Stimulated activated naive CD4-positive, alpha-beta T cell treated with Interleukin-2 at 50 U/mL for 16 hours (primary cell): ENCODE results near the gene HPSE2.

ENCODE experiments used
- DNase-seq: peaks from one replicate; lab custom pipeline; 2025; lab: John Stamatoyannopoulos, UW

HPSE2 gene

DNA sequence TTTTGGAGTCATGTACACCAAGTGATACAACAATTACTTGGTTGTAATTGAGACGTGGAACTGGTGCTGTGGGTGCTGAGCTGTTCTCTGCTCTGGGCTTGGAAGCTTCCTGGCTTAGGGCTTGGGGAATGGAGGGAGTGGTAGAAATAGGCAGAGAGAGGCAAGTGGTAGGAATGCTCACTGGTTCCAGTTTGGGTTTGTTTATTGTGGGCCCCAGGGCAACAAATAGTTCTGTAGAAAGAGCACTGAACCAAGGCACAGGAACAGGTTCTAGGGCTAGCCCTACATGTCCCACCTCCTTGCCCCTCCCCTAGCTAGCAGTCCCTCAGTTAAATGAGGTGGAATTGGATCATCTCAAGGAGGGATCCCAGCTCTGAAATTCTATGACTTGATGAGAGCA is 622.2 kb downstream of the HPSE2 start:
- no peak for DNase-seq

DNA sequence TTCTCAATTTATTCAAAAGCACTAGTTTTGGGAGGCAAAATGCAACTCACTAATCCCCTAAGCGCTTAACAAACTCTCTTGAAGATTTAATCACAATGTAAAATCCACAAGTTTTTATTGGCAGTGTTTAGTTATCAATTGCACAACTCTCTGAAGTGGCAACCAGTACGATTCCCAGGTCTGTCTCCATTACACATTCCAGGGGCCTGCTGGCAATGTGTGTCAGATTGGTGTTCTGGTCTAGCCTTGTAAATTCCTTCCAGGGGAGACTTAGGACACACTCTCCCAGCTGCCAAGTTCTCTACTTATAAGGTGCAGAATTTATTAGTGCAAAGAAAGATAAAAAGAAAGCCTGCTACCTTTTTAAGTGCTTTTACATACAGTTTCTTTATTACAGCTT is 624.2 kb downstream of the HPSE2 start:
- no peak for DNase-seq

DNA sequence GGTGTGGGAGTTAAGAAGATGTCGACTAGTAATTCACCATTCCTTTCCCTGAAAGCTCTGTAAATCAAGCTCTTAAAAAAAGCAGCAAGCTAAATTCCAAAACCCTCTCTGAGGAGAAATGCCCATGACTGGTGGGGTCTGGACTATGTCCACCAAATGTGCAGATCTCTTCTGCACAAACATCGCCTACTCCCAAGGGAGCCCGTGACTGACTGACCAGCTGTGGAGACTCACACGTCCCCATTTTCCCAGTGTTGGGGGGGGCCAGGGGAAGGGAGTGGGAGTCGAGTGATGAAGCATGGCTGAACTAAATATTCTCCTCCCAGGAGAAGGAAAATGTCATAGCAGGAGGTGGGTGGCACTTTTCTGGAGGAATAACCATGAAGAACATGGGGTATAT is 624.8 kb downstream of the HPSE2 start:
- DNase-seq = no peak

DNA sequence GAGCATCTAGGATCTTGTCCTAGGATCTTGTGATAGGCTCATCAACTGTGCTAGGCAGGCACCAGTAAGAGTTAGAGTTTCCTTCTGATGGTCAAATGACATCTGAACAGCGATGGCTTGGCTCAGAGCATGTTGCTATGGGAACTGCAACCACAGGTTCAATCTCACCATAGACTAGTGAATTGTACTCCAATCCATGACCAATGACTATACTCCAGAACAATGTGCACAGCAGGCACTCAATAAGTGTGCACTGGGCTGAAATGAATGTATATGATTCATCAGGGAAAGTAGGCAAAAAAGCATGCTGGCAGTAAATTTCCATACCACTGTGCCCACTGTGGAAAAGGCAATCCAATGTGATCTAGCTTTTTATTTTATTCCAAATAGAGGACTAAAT is 625.4 kb downstream of the HPSE2 start:
- no peak for DNase-seq

DNA sequence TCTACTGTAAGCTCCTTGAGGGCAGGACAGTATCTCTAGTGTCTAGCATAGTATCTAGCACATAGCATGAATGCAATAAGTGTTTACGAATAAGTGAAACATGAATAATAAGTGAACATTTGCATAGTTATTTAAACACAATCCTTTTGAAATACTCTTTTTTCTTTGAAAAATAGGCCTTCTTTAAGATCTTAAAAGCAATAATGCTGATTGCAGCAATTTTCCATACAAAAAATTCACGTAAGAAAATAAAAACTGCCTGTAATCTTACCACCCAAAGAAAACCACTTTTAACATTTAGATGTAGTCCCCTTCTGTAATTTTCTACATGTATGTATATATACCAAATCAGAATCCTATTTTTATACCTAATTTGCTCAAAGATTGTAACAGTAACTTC is 626.4 kb downstream of the HPSE2 start:
- DNase-seq = no peak

DNA sequence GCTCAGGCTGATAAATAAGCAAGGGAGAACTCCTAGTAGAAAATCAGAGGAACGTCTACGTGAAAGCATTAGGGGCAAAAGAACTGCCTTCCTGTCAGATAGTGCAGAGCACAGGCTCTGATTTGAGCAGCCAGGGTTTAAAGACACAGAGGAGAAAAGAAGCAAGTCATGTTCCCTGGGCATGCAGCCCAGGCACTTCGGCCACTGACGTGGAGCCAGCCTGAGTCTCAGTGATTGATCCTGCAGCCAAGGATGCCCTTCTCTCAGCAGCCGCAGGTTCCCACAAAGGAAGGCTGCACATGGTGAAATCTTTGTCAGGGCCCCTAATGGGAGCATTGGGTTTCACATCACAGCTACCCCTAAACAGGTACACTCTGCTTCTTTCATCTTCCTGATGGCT is 627.2 kb downstream of the HPSE2 start:
- no peak for DNase-seq

DNA sequence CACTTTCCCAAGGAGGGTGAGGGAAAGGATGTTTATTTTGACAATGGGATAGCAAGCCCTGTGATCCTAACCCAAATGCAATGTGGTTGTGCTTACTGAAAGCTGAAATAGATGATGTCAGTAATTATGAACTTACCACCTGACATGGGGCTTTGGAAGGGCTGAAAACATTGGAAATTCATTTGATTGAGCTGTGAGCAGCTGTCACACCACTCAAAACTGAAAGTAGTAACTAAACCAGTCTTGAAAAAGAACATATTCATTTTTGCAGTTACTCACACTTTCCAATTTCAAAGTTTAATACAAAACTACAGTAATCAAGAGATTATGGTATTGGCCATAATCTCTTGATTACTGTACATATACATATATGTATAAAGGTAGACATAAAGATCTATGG is 633.4 kb downstream of the HPSE2 start:
- no peak for DNase-seq

DNA sequence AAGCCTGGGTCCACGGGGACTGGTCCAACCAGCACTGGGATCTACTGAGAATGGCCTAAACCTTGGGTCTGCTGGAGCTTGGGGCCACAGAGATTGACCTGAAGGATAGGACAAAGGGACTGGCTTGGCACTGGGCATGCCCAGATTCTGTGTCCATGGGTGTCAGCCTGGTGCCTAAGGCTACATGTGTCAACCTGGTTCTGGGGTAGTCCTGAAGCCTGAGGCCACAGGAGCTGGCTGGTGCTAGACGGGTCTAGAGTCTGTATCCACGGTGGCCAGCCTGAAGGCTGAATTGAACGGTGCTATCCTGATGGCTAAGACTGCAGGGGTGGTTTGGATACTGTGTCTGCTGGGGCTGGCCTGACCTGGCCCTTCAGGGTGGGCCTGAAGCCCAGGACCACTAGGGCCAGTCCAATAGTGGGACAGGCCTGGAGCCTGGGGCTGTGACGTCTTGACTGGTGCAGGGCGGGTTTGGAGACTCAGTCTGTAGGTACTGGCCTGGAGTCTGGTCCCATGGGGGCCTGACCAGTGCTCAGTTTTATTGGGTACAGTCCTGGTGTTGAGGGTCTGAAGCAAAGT is 636.5 kb downstream of the HPSE2 start:
- no peak for DNase-seq

DNA sequence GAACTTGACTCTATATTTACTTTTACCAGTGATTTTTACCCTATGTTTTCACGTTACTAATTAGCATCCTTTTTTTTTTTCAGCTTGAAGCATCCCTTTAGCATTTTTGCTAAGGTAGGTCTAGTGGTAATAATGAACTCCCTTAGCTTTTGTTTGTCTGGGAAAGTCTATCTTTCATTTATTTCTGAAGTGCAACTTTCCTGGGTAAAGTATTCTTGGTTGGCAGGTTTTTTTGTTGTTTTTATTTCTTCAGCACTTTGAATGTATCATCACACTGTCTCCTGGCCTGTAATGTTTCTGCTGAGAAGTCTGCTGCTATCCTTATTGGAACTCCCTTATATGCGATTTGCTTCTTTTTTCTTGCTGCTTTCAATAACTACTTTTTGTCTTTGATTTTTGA is 639.2 kb downstream of the HPSE2 start:
- DNase-seq = no peak

DNA sequence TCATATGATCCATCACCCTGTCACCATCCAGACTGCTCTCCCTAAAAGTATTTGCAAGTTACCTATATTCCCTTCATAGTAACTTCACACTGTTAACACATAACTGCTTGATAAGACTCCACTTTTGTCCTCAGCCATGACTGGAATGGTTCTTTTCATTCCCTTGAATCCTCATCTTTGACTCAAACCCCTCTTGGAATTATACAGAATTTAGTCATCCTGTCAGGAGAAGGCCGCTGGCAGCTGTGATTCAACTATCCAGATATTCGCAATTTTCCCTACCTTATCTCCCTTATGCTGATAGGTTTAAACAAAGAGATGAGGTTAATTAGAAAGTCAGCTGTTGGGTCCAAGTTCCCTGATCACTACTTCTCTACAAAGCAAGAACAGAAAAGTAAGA is 646.0 kb downstream of the HPSE2 start:
- DNase-seq = no peak

DNA sequence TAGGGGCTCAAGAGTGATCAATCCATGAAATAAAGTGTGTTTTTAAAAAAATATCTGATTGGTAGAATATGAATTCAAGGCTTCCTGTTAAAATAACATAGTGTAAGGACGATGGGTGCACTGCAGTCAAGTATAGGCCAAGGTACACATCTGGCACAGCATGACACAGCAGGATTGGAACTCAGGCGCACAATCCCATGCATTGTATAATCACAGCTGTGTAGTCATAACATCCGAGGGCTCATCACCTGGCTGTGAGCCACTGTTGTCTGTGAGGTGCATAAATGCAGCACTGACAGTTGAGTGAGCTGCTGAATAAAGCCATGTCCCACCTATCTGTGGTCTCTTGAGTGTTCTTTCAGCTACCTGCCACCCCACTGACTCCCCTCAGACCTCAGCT is 646.6 kb downstream of the HPSE2 start:
- DNase-seq = no peak

DNA sequence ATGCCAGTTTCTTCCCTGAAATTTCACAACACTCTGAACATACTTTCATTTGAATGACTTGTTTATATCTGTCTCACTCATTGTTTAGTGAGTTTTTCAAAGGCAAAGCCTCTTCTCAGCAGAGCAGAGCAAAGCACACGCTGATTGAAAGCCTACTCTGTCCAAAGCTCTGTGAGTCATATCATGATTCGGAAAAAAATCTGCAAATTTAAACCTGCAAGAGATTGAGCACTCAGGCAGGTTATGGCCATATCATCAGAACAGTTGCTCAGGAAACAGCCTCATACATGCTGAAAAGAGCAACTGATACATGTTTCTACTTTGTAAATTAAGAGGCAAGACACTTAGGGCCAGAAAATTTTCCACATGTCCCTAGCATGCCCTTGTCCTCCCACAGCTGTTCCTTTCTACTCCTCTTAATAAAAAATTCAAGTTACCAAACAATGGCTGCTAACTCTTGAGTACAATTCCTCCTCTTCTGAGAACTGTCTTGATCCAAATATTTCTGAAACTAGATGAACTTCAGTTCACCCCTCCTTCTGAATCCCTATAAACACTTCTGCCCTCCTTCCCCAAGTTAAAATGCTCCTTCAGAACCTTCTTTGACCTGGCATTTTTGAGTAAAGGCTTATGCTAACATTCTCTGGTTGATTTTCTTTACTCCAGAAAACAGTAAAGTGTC is 648.4 kb downstream of the HPSE2 start:
- no peak for DNase-seq

DNA sequence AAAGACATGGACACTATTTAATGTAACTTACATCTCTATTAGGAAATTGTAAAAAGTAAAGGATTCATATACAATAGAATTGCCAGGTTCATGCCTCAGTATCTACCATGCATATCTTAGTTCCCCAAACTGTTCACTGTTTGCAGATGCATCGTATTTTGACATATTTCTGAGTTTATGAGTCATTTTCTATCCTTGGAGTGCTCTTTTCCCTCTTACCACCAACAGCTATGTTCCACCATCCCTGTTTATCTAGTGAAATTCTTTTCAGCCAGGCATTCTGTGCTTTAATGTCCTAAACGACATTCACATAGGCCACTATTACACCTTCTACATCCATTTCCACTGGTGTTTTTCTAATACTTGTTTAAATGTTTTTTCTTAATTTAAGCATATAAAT is 649.6 kb downstream of the HPSE2 start:
- DNase-seq = no peak

DNA sequence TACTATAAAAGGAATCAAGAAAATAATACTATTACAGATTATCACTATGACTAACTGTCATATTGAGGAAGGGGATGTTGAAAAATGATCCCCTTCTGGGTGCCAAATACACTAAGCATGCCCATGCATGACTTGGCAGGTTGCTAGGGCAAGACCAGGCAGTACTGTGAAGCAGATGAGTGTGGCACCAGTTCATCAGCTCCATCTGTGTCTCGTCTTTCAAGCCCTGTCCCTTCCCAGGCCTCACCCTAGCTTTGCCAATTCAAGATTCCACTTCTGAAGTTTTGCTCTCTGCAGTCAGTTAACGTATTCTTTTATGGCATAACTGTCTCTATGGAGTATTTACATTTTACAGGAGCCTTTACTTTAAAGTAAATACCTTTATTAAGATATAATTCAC is 653.3 kb downstream of the HPSE2 start:
- DNase-seq = no peak

DNA sequence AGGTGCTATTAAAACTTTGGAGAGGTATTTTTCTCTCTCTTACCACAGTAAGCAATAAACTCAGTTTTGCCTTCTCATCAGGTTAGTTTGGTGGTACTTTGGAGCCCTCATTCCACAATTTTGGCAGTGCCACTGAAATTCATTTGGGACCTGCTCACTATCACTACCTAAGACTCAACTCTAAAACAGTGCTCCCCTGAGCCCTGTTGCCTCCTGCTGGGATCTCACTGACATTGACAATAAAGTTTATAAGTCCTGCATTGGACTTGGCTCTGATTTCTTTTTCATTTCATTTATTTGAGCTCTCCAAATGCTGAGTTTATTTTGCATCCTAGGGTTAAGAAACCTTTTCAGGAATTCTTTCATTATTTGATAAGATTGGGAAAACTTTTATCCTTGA is 658.1 kb downstream of the HPSE2 start:
- DNase-seq = no peak

DNA sequence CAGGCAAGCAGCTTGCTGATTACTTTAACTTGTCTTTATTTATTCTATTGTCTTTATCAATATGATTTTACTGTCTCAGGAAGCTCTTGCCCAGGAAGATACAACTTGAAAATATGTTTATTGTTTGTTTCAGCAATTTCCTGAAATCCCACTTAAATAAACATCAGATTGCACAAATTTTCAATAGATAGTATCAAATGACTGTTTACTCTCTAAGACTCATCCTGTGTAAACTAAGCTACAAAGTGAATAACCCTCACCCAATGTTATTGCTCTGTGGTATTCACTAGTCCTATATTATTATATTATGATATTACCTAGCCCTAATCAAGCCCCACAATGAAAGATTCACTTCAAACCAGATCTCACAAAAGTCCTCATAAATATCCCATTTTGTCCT is 658.5 kb downstream of the HPSE2 start:
- no peak for DNase-seq

DNA sequence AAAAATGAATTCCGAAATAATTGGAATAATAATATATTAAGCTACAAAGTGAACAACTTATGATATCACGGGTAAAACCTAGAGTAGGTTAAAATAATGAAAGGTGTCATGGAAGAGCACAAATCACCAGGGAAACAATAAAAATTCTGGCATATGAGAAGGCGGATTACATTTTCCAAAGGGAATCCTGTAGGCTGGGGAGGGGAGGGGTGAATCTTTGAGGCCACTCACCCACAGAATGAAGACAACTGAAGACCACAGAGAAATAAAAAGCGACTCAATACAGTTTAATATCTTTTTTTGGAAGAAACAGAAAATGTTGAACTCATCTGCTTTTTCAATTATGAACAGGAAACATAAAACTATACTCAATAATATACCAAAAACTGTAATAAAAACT is 659.6 kb downstream of the HPSE2 start:
- DNase-seq = no peak

DNA sequence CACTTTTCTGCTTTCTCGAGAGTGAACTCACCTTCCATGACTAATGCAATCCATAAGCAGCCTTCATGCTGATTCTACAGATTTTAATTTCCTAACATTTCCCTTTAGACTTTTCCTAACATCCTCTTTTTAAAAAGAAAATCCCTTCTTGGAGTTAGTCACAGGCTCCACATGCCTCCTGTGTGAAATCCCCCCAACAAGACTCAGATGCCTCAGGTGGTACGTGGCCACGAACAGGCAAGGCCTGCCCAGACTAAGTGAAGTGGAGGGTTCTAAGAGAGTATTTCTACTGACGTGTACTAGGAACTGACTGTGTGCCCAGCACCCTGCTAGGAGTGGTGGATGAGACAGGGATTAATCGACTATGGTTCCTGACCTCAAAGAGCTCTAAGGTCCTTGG is 663.1 kb downstream of the HPSE2 start:
- DNase-seq = no peak

DNA sequence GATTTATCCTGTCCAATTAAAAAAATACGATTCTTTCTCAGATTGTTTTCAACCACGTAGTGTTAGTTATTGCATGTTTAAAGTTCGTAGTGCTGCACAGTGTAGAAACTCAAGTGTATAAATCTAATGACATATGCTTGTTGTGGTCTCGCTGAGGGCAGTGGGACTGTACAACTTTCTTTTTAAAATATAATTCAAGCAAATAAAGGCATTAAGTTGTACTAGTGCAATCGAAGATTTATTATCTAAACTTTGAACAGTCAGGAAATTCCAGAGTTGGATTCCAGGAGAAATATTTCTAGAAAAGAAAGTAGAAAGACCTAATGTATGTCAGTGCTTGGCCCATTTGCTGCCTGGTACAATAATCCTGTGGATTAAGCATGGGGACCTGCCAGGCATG is 664.8 kb downstream of the HPSE2 start:
- DNase-seq = no peak

DNA sequence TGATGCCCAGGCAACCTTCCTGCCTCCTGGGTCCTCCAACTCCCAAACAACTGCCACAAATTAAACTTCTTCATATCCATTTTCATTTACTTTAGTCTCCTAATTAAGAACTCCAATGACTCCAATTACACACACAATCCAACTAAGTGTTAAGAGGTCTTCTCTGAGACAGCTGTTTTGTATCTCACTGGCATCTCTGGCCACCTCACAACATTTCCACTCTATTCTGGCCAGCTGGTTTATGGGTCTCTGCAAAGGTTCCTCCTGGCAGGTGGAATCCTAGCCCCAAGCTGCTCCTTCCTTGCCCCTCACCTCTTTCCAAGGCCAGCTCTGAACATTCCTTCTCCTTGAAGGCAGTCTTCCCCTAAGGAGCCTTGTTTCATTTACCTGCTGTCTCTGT is 665.8 kb downstream of the HPSE2 start:
- DNase-seq = no peak

DNA sequence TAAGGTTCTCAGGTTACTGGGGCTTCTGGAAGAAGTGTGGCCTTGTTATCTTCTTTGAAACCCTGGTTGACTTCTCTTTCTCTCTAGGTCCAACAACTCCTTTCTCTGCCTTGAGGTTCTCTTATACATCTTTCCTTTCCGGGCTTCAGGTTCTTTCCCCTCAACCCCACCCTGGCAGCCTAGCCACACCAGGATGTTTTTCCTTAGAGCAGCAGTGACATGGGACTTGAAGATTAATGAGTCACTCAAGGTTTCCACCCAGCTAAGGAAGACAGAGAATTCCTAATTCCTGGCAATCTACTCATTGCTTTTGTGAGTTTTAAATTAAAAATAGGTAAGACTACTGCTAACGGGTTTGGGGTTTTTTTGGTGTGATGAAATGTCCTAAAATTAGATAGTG is 667.1 kb downstream of the HPSE2 start:
- no peak for DNase-seq

DNA sequence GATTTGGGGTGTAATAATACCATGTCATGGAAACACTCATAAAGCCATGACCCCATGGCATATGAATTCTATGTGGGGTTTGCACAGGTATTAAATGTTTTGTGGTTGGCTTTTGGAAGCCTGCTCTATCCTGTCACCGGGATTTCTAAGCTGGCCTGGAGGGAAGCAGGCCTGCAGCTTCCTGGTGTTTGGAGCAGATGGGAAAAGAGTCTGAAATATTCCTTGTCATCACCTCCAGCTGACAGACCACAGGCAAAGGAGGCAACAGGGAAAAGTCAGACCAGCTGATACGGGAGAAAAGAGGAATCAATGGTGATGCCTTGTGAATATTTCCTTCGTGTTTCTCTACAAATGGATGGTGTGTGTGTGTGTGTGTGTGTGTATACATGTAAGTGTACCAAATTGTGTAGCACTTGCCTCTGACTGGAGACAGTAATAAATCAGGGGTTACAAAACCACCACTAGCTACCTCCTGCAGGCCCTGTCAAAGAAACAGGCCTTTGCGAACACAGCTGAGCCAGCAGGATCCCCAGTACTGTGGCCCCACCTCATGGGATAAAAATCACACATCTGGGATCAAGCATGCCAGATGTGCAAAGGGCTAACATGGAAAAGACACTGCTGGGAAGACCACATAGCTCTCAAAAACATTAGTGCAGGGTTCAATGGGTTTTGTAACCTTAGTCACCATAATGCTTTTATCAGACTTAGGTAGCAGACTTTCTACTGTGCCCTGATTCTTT is 668.1 kb downstream of the HPSE2 start:
- no peak for DNase-seq

DNA sequence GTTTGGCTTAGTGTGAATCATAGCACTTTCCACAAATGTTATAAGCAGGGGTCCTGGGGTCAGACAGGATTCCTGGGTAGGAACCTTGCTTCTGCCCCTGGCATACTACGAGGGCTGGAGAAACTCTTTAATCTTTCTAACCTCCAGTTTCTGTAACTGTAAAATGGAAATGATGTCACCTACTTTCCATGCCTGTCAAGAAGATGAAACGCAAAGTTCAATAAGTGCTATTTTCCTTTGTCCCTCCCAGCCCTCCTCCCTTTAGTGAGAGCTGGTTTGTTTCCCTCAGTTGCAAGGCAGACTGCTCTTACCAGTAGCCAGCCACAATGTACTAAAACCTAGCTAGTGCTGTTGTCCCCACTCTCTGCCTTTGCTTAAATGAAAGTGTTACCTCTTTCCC is 671.8 kb downstream of the HPSE2 start:
- DNase-seq = no peak

DNA sequence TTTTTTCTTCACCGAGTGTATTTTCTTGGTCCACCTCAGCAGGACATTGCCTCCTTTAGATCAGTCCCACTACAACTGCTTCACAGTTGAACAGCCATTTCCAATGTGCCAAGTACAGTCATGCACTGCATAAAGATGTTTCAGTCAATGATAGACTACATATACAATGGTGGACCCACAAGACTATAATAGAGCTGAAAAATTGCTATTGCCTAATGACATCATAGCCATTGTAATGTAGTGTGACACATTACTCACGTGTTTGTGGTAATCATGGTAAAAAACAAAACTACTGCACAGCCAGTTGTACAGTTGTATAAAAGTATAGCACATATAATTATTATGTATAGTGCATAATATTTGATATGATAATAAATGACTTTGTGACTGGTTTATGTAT is 675.1 kb downstream of the HPSE2 start:
- DNase-seq = no peak
